Upper lobe of right lung (tissue), 1 donor: ENCODE measurements around the gene CD27. TPM values are rescaled to one million over a fixed set of nuclear protein-coding genes. Genes with fewer than 3 reads are reported as not detected.

Experiments
- ATAC-seq: fragments of 200-7000 bp; cut with Tn5 transposase; one replicate; pipeline ENCODE4 v1.9.1; 2020; ENCODE audit warnings: mild to moderate bottlenecking, moderate library complexity
- DNase-seq: peaks from one replicate; pipeline ENCODE4 v3.0.0-alpha.2; 2020
- H3K27ac ChIP-seq: fragments of 200-600 bp; one replicate; pipeline ENCODE4 v1.8.0; 2022
- H3K27me3 ChIP-seq: fragments of 200-600 bp; one replicate; pipeline ENCODE4 v1.8.0; 2022; ENCODE audit warnings: mild to moderate bottlenecking
- H3K36me3 ChIP-seq: fragments of 200-600 bp; one replicate; pipeline ENCODE4 v1.8.0; 2022
- H3K4me1 ChIP-seq: fragments of 200-600 bp; one replicate; pipeline ENCODE4 v1.8.0; 2022
- H3K4me3 ChIP-seq: fragments of 200-600 bp; one replicate; pipeline ENCODE4 v1.8.0; 2022; ENCODE audit warnings: mild to moderate bottlenecking
- H3K9me3 ChIP-seq: fragments of 200-600 bp; one replicate; pipeline ENCODE4 v1.8.0; 2022
- CTCF ChIP-seq: fragments of 200-600 bp; IDR thresholded peaks from one replicate; pipeline ENCODE4 v1.8.0; 2022; ENCODE audit warnings: antibody characterized with exemption
- intact Hi-C: fragments of 100-400 bp; cut with DNase I; formaldehyde crosslinking; loops from one replicate; pipeline ENCODE4 v1.11.0; 2022
- total RNA-seq: library from RNA; stranded (reverse); fragmentation: NEBNext Ultra II Directional; extraction: Animal tissue kit (Norgen Biotek cat#: 25700); gene quantifications from one replicate; pipeline ENCODE4 v1.2.1, GENCODE V29; 2021
- donor health status: DM: no; HTN: yes; CAD: no; lungs with severe emphysema.

The CD27 gene
- total RNA-seq, 1 donor from 2014 or later = 1.5 TPM

DNA sequence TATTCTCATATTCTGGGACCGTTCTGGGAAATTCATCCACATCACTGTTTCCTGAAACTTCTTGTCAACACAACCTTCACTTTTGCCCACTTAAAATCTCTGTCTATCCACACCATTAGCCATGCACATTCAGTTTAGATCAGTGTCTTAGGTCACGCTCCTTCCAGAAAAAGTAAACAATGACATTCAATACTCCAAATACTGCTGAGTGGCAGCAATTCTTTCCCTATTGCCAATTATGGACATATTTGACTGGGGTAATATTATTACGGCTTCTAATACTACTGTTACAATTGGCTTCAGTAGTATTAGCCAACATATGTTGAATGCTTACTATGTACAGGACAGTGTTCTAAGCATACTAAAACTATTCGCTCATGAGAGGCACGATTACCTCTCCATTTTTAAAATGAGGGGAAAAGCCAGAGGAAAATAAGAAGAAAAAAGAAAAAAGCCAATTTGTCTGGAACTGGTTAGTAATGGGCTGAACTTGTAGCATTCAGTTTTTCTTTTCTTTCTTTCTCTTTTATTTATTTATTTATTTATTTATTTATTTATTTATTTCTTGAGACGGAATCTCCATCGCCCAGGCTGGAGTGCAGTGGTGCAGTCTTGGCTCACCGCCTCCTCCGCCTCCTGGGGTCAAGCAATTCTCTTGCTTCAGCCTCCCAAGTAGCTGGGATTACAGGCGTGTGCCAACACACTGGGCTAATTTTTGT lies 37.4 kb upstream of the CD27 start:
- H3K4me1 ChIP-seq = no peaks in the 10 kb centered on the region
- no peak for ATAC-seq
- H3K27ac ChIP-seq = no peak overlapping the region
- intact Hi-C loops = no loop called here
- no peak overlapping the region for H3K4me3 ChIP-seq
- no peaks in the 10 kb centered on the region for H3K36me3 ChIP-seq
- H3K9me3 ChIP-seq = no peaks in the 10 kb centered on the region
- no peak for DNase-seq
- no peaks in the 10 kb centered on the region for H3K27me3 ChIP-seq
- no peak for TF ChIP-seq CTCF

GRCh38 chr12:6416596-6416995 lies 28.2 kb upstream of the CD27 start:
- H3K4me1 ChIP-seq = no peaks in the 10 kb centered on the region
- ATAC-seq = peak; percentile 94
- intact Hi-C loops = no loop called here

GRCh38 chr12:6418796-6419195 lies 26.0 kb upstream of the CD27 start:
- no peak for DNase-seq
- no peak for TF ChIP-seq CTCF
- H3K36me3 ChIP-seq = no peaks in the 10 kb centered on the region
- H3K4me3 ChIP-seq = no peak overlapping the region
- no peak for ATAC-seq
- no peaks in the 10 kb centered on the region for H3K9me3 ChIP-seq
- H3K27ac ChIP-seq = no peak overlapping the region
- H3K27me3 ChIP-seq = no peaks in the 10 kb centered on the region
- H3K4me1 ChIP-seq = peaks cover 5% of the 10 kb centered on the region
- intact Hi-C loops = no loop called here

More at GRCh38 chr12:6416596-6416995, 28.2 kb upstream of the CD27 start:
- H3K36me3 ChIP-seq = no peaks in the 10 kb centered on the region
- H3K4me3 ChIP-seq = no peak overlapping the region
- no peak for TF ChIP-seq CTCF
- H3K27ac ChIP-seq = no peak overlapping the region
- DNase-seq = no peak
- H3K9me3 ChIP-seq = no peaks in the 10 kb centered on the region
- H3K27me3 ChIP-seq = no peaks in the 10 kb centered on the region

DNA sequence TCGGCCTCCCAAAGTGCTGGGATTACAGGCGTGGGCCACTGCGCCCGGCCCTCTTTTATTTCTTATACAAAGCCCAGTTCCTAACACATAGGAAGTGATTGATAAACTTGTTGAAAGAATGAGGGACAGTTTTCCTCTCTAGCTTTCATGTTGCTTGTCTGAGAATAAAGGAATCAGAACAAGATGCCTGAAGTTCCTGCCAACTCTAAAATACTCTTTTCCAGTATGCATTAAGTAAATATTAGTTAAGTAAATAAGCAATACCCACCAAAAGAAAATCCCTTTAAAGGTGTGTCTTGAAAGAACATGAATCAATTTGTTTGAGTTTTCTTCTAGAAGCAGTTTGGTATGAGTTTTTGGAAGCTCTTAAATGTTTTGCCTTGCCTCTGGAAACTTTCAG lies 24.4 kb upstream of the CD27 start:
- Histone ChIP-seq H3K27ac (no peak overlapping the region), H3K27me3 (no peaks in the 10 kb centered on the region), H3K4me3 (no peak overlapping the region), H3K4me1 (peaks cover 8% of the 10 kb centered on the region), H3K9me3 (no peaks in the 10 kb centered on the region), H3K36me3 (no peaks in the 10 kb centered on the region)
- no peak for DNase-seq
- no peak for TF ChIP-seq CTCF
- intact Hi-C loops = no loop called here
- ATAC-seq = no peak

GRCh38 chr12:6423267-6424007 lies 21.3 kb upstream of the CD27 start:
- no peaks in the 10 kb centered on the region for H3K27me3 ChIP-seq
- H3K9me3 ChIP-seq = no peaks in the 10 kb centered on the region
- DNase-seq (peak; percentile 87), ATAC-seq (peak; percentile 99)
- peak; percentile 89 for TF ChIP-seq CTCF
- peaks cover 8% of the 10 kb centered on the region for H3K4me1 ChIP-seq
- intact Hi-C loops = no loop called here
- no peak overlapping the region for H3K4me3 ChIP-seq
- no peak overlapping the region for H3K27ac ChIP-seq
- no peaks in the 10 kb centered on the region for H3K36me3 ChIP-seq
